IMR-90 (cell line): Measurements from ENCODE around the gene PRAME.

Experiments
- BHLHE40 ChIP-seq: fragments of 150-350 bp; IDR thresholded peaks from 2 replicates; pipeline ENCODE4 v1.6.1; 2016; ENCODE audit warnings: mild to moderate bottlenecking, low read depth, low read length
- NFE2L2 ChIP-seq: fragments of 150-350 bp; IDR thresholded peaks from 2 replicates; pipeline ENCODE4 v1.6.1; 2016; ENCODE audit warnings: low read depth, mild to moderate bottlenecking, low read length
- RFX5 ChIP-seq: IDR thresholded peaks from 2 replicates; pipeline ENCODE4 v1.8.0; 2012; ENCODE audit warnings: low read depth, mild to moderate bottlenecking, low read length, moderate library complexity
- TF ChIP-seq, protein P1 (sequence below): conservative IDR thresholded peaks from 2 replicates; pipeline ENCODE4 v1.5.1; 2012; ENCODE audit warnings: mild to moderate bottlenecking, low read depth, low read length, improper control_type of control experiment

DNA sequence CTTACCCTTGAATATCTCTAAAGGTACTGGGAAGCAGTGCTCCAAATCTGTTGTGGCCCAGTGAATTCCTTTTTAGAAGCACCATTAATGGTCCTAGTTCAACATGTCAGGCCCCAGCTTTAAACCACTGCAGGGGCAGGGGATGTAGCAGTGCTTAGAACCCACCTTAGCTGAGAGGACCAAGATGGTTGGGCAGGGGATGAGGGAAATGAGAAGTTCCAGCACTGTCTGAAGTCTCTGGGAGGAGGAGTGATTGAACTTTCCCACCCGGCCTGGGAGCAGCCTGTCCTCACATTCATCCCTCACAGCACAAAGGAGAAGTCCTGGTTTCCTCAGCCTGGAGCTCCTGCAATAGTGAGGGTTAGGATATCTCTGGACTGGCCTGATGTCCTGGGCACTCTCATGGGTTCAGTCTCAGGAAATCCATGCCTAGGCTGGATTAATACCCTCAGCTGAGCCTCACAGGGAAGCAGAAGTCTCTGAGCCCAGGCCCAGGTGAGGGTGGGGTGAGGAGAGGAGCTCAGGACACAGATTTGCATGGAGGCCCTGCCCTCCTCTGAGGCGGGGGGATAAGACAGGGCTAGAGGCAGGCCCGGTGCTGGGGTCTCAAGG lies 28.6 kb upstream of the PRAME start:
- TF ChIP-seq, protein P1, sequence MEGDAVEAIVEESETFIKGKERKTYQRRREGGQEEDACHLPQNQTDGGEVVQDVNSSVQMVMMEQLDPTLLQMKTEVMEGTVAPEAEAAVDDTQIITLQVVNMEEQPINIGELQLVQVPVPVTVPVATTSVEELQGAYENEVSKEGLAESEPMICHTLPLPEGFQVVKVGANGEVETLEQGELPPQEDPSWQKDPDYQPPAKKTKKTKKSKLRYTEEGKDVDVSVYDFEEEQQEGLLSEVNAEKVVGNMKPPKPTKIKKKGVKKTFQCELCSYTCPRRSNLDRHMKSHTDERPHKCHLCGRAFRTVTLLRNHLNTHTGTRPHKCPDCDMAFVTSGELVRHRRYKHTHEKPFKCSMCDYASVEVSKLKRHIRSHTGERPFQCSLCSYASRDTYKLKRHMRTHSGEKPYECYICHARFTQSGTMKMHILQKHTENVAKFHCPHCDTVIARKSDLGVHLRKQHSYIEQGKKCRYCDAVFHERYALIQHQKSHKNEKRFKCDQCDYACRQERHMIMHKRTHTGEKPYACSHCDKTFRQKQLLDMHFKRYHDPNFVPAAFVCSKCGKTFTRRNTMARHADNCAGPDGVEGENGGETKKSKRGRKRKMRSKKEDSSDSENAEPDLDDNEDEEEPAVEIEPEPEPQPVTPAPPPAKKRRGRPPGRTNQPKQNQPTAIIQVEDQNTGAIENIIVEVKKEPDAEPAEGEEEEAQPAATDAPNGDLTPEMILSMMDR, result no peak
- TF ChIP-seq BHLHE40 (no peak), RFX5 (no peak), NFE2L2 (no peak)
